Pons (tissue), 1 donor: ENCODE results near the gene SPATA17.
A peak's percentile ranks its signal among the peaks of the same experiment; 100 is the strongest.
"Not testable (repeated sequence)": the region's sequence is repeated elsewhere in the genome, so short reads cannot be mapped to it uniquely, and the experiment has no call there.

Experiments used
- DNase-seq: peaks from one replicate; pipeline ENCODE4 v3.0.0-alpha.2; 2016; ENCODE audit warnings: low spot score

The SPATA17 gene

GRCh38 chr1:217681806-217682205 is 50.7 kb downstream of the SPATA17 start:
- DNase-seq, result no peak

DNA sequence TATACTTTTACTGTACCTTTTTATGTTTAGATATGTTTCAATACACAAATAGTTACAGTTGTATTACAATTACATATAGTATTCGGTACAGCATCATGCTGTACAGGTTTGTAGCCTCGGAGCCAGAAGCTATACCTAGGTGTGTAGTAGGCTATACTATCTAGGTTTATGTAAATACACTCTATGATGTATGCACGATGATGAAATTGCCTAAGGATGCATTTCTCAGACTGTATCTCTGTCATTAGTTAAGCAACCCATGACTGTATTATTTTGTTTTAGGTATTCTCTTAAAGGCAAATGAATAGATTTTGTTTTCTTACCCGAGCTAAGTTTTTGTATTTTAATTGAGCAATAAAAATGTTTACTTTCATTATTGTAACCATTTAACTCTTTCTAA is 56.4 kb downstream of the SPATA17 start:
- no peak for DNase-seq

DNA sequence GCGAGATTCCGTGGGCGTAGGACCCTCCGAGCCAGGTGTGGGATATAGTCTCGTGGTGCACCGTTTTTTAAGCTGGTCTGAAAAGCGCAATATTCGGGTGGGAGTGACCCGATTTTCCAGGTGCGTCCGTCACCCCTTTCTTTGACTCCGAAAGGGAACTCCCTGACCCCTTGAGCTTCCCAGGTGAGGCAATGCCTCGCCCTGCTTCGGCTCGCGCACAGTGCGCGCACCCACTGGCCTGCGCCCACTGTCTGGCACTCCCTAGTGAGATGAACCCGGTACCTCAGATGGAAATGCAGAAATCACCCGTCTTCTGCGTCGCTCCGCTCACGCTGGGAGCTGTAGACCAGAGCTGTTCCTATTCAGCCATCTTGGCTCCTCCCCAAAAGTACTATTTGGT is 65.0 kb downstream of the SPATA17 start:
- DNase-seq, result not testable (repeated sequence)

GRCh38 chr1:217703326-217703725 is 72.2 kb downstream of the SPATA17 start:
- DNase-seq, result no peak

GRCh38 chr1:217712925-217713597 is 81.9 kb downstream of the SPATA17 start:
- no peak for DNase-seq

- no peak for DNase-seq
These were observed 84.5 kb downstream of the SPATA17 start for GRCh38 chr1:217715681-217716080.

DNA sequence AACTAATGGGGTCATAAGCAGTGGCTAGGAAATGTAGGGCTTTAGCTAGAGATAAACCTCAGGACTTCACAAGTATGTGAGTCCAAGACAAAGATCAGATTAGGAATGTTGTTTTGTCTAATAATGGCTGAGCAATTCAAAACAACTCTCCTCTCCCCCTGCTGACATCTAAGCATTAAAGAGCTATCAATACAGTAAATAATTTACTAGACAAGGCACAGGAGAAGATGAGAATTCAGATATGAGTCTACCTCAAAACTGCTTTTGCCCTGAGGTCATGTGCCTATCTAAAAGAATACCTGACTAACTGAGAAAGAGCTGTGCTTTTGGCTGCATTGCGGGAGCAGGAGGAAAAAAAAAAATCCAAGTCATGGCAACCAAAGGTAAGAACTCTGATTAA is 86.8 kb downstream of the SPATA17 start:
- DNase-seq, result no peak

GRCh38 chr1:217718873-217719272 is 87.7 kb downstream of the SPATA17 start:
- DNase-seq, result no peak

DNA sequence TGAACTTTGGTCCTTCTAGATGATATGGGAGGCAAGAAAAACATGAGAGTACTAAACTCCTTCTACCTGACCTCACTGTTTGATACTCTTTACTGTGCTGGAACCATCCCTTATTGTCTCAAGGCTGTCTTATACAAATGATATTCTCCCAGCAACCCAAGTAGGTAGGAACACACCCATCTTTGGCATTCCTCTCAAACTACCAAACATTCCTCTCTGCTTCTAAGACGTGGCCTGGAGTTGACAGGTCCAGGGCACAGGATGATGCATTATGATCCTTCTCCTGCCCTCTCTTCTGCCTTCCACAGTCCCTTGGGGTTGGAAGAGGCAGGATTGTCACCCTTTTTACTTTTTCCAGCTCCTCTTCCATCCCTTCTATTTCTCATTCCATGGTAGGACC is 90.5 kb downstream of the SPATA17 start:
- DNase-seq, result no peak

- no peak for DNase-seq
These were observed 103.8 kb downstream of the SPATA17 start for GRCh38 chr1:217734973-217735372.

- DNase-seq, result peak; percentile 44
These were observed 116.1 kb downstream of the SPATA17 start for GRCh38 chr1:217747156-217747769.

DNA sequence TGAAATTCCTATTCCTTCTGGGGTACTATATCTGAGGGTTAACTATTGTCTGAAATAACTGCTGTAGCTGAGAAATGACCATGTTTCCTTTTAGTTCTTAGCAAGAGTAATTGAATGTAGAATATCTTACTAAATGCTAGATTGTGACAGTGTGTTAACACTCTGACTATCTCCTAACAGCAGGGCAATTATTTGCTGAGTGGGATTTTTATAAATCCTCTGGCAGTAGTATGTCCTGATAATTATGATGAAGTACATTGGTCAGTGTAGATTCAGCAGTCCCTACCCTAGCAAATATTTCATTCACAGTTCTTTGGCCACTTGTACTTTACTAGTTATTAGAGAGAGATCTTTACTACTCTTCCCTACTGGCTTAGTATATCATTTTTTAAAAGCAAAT is 138.6 kb downstream of the SPATA17 start:
- no peak for DNase-seq

DNA sequence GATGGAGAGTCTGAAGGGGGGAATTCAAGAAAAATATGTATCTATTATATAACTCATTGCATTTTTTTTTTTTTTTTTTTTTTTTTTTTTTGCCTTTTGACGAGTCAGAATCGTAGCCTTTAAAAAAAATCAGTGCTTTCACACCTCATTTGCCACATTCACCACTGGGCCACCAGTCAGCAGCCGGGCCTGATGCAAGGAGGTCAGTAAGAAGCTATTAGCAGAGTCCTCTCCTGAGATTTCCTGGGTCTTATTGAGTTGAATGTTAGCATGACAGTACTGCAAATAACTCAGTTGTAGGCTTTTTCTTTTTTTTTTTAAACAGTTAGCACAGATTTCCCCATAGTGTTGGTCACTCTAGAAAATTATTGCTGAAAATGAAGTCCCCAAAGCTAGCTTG is 139.8 kb downstream of the SPATA17 start:
- DNase-seq, result no peak

DNA sequence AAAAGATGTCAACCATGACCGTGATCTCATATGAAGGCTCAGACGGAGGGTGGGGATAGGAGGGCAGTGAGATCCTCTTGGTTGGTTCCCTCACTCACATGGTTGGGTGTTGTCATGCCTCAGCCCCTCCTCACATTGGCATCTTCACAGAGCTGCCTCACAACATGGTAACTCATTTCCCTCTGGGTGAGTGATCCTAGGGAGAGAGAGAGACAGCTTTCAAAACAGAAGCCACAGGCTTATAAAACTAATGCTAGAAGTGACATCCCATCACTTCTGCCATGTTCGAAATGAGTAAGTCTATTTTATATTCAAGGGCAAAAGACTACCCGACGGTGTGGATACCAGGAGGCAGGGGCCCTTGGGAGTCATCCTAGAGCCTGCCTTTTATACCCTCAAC is 145.5 kb downstream of the SPATA17 start:
- no peak for DNase-seq

GRCh38 chr1:217781056-217781455 is 149.9 kb downstream of the SPATA17 start:
- no peak for DNase-seq

GRCh38 chr1:217791091-217791490 is 159.9 kb downstream of the SPATA17 start:
- no peak for DNase-seq

DNA sequence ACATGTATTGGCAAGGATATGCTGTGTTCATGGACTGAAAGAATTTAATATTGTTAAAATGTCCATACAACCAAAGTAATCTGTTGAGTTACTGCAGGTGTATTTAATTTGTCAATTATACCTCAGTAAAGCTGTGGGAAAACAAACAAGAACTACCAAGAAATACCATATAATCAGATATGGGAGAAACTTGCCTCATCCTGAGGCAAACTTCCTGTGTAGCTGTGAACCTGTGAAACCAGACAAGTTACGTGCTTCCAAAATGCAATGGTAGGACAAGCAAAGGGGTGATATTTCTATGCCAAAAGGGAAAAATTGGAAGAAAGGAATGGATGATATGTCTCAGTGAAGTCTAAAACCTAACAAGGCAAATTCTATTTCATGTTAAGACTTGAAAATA is 174.6 kb downstream of the SPATA17 start:
- DNase-seq, result no peak

GRCh38 chr1:217812175-217812574 is 181.0 kb downstream of the SPATA17 start:
- DNase-seq, result no peak

GRCh38 chr1:217813031-217813430 is 181.9 kb downstream of the SPATA17 start:
- no peak for DNase-seq

DNA sequence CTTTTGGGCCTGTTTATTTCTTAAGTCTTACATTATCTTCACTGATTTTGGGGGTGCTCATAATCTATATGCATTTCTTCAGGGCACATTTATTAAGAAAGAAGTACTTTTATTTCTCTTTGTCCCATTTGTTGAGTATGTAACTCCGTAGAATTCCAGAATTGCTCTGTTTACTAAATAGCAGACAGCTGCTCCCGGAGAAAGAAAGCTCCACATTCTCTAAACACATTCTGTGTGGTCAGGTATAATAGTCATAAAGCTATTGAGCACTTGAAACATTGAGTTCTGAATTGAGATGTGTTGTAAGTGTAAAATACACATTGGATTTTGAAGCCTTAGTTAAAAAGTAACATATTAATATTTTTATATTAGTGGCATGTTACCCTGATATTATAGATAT is 206.5 kb downstream of the SPATA17 start:
- DNase-seq, result no peak

- no peak for DNase-seq
These were observed 208.0 kb downstream of the SPATA17 start for GRCh38 chr1:217839161-217839560.

DNA sequence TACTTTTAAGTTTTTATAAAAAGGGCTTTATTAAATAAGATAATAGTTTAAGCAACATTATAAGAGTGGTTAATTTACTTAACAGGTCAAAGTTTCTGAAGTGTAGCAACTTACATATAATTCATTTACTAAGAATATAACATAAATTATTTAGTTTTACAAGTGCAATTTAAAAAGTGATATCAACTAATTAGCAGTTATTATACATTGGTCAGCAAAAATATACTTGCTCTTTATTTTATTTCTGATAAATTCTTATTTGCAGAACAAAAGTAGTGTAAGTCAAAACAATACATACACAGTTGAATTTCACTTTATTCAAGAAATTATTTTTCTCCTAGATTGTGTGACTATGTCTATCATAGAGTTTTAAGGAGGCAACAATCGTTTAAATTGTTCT is 215.6 kb downstream of the SPATA17 start:
- no peak for DNase-seq

- no peak for DNase-seq
These were observed 216.5 kb downstream of the SPATA17 start for GRCh38 chr1:217847643-217848042.
